ENCODE results near the gene RASSF1. TPM values are rescaled to one million over a fixed set of nuclear protein-coding genes. Genes with fewer than 3 reads are reported as not detected.
A peak's percentile ranks its signal among the peaks of the same experiment; 100 is the strongest.
"Not testable (repeated sequence)": the region's sequence is repeated elsewhere in the genome, so short reads cannot be mapped to it uniquely, and the experiment has no call there.

The RASSF1 gene
- total RNA-seq, 1 experiment from 2014 or later: 15.8 TPM

- Histone ChIP-seq H2BK20ac (ENCODE audit: low read depth, low read length, poor library complexity, severe bottlenecking) (no peak overlapping the region), H4K20me1 (ENCODE audit: control insufficient read depth, insufficient read depth, insufficient read length) (no peaks in the 10 kb centered on the region), H3K18ac (ENCODE audit: insufficient read length, low read depth, low read length) (no peak overlapping the region), H4K91ac (ENCODE audit: insufficient read length, low read depth, low read length) (no peak overlapping the region), H4K8ac (replicated peaks; ENCODE audit: insufficient read length, low read depth, low read length) (no peak overlapping the region), H4K5ac (ENCODE audit: insufficient read length, low read depth, low read length) (no peak overlapping the region), H3K9me3 (ENCODE audit: control insufficient read depth, low read depth, low read length) (no peaks in the 10 kb centered on the region), H3K4me1 (ENCODE audit: insufficient read depth, low read length) (no peaks in the 10 kb centered on the region), H3K27ac (ENCODE audit: insufficient read length, low read depth, low read length) (no peak overlapping the region), H3K4ac (ENCODE audit: low read depth, low read length) (no peak overlapping the region), H2BK15ac (ENCODE audit: low read depth, low read length) (no peak overlapping the region), H3K14ac (ENCODE audit: insufficient read depth, low read length) (no peak overlapping the region), H2AFZ (ENCODE audit: low read length) (no peak overlapping the region), H3K23ac (ENCODE audit: insufficient read length, low read depth, low read length) (no peak overlapping the region), H3T11ph (ENCODE audit: low read length) (no peak overlapping the region), H3K79me1 (ENCODE audit: insufficient read depth, low read depth, low read length, poor library complexity, severe bottlenecking) (no peaks in the 10 kb centered on the region), H3K9ac (ENCODE audit: extremely low read depth, insufficient read length, low read length) (no peak overlapping the region), H2BK5ac (ENCODE audit: insufficient read length, low read length) (no peak overlapping the region), H2BK120ac (ENCODE audit: low read depth, low read length, poor library complexity, severe bottlenecking) (no peak overlapping the region), H3K4me2 (ENCODE audit: insufficient read depth, insufficient read length, low read length) (no peak overlapping the region), H3K79me2 (ENCODE audit: insufficient read depth, low read length) (no peaks in the 10 kb centered on the region), H3K56ac (ENCODE audit: insufficient read length, low read depth, low read length) (no peak overlapping the region), H3K27me3 (ENCODE audit: insufficient read depth, low read length) (no peaks in the 10 kb centered on the region), H2AK5ac (ENCODE audit: insufficient read length, low read length) (no peak overlapping the region), H3K23me2 (ENCODE audit: insufficient read length, low read depth, low read length, poor library complexity, severe bottlenecking) (no peaks in the 10 kb centered on the region), H2BK12ac (ENCODE audit: insufficient read length, low read depth, low read length) (no peak overlapping the region)
- Mint-ChIP-seq H3K4me1 (peaks cover 6 to 18% of the 10 kb centered on the region in 2 experiments), H3K27ac (peak overlapping the region in 2 of 3 experiments; percentile 35 to 42; a peak in 3 of 7 replicates), H3K27me3 (ENCODE audit: low read depth) (peaks cover 4% of the 10 kb centered on the region), H3K4me3 (no peak overlapping the region), H3K9me3 (peaks cover 14 to 17% of the 10 kb centered on the region in 2 experiments), H3K36me3 (ENCODE audit: insufficient read depth in 1 of 3, low read depth in 3 of 3) (peaks cover 48 to 58% (median 56%) of the 10 kb centered on the region in 3 experiments)
- TF ChIP-seq CTCF (conservative IDR thresholded peaks at IDR 0.05): no peak
- no peak for DNase-seq
- whole genome bisulfite sequencing (ENCODE audit: extremely low coverage, insufficient read length, low lambda C conversion rate): no CpG with 5 or more reads among the region's 3 CpGs
Observed at GRCh38 chr3:50314342-50314741, 26.3 kb downstream of the RASSF1 start.

GRCh38 chr3:50312041-50312440 lies 28.6 kb downstream of the RASSF1 start:
- not testable (repeated sequence) for H3T11ph ChIP-seq (ENCODE audit: low read length); H3K23ac ChIP-seq (ENCODE audit: insufficient read length, low read depth, low read length); H2BK20ac ChIP-seq (ENCODE audit: low read depth, low read length, poor library complexity, severe bottlenecking); H3K23me2 ChIP-seq (ENCODE audit: insufficient read length, low read depth, low read length, poor library complexity, severe bottlenecking); H2AFZ ChIP-seq (ENCODE audit: low read length); H3K27me3 Mint-ChIP-seq (ENCODE audit: low read depth); H2BK12ac ChIP-seq (ENCODE audit: insufficient read length, low read depth, low read length); H2BK15ac ChIP-seq (ENCODE audit: low read depth, low read length); H3K79me1 ChIP-seq (ENCODE audit: insufficient read depth, low read depth, low read length, poor library complexity, severe bottlenecking); DNase-seq; H3K4me2 ChIP-seq (ENCODE audit: insufficient read depth, insufficient read length, low read length); H3K9ac ChIP-seq (ENCODE audit: extremely low read depth, insufficient read length, low read length); H2BK5ac ChIP-seq (ENCODE audit: insufficient read length, low read length); H2AK5ac ChIP-seq (ENCODE audit: insufficient read length, low read length); H4K20me1 ChIP-seq (ENCODE audit: control insufficient read depth, insufficient read depth, insufficient read length); H3K4ac ChIP-seq (ENCODE audit: low read depth, low read length); H3K18ac ChIP-seq (ENCODE audit: insufficient read length, low read depth, low read length); H3K27ac ChIP-seq (ENCODE audit: insufficient read length, low read depth, low read length); H3K4me3 Mint-ChIP-seq; H2BK120ac ChIP-seq (ENCODE audit: low read depth, low read length, poor library complexity, severe bottlenecking); H3K4me1 Mint-ChIP-seq; H3K79me2 ChIP-seq (ENCODE audit: insufficient read depth, low read length); H3K27me3 ChIP-seq (ENCODE audit: insufficient read depth, low read length); H3K14ac ChIP-seq (ENCODE audit: insufficient read depth, low read length); H3K27ac Mint-ChIP-seq; H4K5ac ChIP-seq (ENCODE audit: insufficient read length, low read depth, low read length); H3K9me3 ChIP-seq (ENCODE audit: control insufficient read depth, low read depth, low read length); H3K4me1 ChIP-seq (ENCODE audit: insufficient read depth, low read length); H3K56ac ChIP-seq (ENCODE audit: insufficient read length, low read depth, low read length); H4K8ac ChIP-seq (replicated peaks; ENCODE audit: insufficient read length, low read depth, low read length); H4K91ac ChIP-seq (ENCODE audit: insufficient read length, low read depth, low read length)
- Mint-ChIP-seq H3K36me3 (ENCODE audit: insufficient read depth in 1 of 3, low read depth in 3 of 3) (peaks cover 34 to 40% (median 35%) of the 10 kb centered on the region in 3 experiments), H3K9me3 (peaks cover 31 to 39% of the 10 kb centered on the region in 2 experiments)
- WGBS (ENCODE audit: extremely low coverage, insufficient read length, low lambda C conversion rate): no CpG with 5 or more reads among the region's 32 CpGs
